Activated CD4-positive, CD25-positive, alpha-beta regulatory T cell treated with anti-CD3 and anti-CD28 coated beads, Interleukin-2, amount 50 U/mL, for 16 hours (primary cell): ENCODE measurements around the gene DHDDS.
"Not testable (repeated sequence)": the region's sequence is repeated elsewhere in the genome, so short reads cannot be mapped to it uniquely, and the experiment has no call there.

Source experiments
- DNase-seq: peaks from one replicate; pipeline ENCODE4 v3.0.0-alpha.2; 2020; ENCODE audit warnings: low read depth, low spot score

DHDDS gene

GRCh38 chr1:26475989-26476388 lies 43.9 kb downstream of the DHDDS start:
- DNase-seq, result no peak

DNA sequence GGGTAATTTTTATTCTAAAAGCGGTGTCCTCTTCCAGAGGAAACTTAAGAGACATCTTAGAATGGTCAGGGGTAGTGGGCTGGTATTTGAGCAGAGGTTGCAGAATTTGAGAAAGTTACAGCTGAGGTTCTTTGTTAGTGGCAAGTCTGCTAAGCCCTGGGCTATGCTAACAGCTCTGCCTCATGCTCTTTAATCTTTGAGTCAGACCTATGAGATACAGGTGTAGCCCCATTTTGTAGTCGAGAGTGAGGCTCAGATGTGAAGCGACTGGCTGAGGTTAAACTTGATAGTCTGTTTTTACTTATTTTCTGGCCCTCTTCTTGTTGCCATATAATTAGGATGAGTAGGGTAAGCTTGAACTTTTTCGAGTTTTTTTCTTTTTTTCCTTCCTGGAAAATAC lies 44.8 kb downstream of the DHDDS start:
- DNase-seq, result no peak

- no peak for DNase-seq
These were observed 45.5 kb downstream of the DHDDS start for GRCh38 chr1:26477446-26478152.

DNA sequence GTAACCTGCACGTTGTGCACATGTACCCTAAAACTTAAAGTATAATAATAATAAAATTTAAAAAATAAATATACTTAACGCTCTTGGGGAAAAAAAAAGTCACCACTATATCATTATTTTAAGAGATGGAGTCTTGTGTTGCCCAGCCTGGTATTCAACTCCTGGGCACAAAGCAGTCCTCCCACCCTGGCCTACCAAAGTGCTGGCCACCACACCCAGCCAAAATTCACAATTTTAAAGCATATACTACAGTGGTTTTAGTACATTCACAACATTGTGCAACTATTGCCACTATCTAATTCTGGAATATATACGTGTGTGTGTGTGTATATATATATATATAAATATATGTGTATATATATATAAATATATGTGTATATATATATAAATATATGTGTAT lies 46.0 kb downstream of the DHDDS start:
- no peak for DNase-seq

DNA sequence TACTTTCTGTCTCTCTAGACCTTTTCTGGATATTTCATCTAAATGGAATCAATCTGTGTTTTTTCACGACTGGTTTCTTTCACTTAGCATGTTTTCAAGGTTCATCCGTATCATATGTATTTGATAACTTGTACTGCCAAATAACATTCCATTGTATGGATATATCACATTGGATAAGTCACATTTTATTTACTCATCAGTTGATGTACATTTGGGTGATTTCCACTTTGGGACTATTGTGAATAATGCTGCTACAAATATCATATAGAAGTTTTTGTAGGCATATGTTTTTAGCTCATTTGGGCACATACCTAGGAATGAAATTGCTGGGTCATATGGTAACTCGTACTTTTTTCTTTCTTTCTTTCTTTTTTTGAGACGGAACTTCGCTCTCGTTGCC lies 46.9 kb downstream of the DHDDS start:
- no peak for DNase-seq

GRCh38 chr1:26482921-26483320 lies 50.8 kb downstream of the DHDDS start:
- no peak for DNase-seq

- DNase-seq, result no peak
These were observed 51.9 kb downstream of the DHDDS start for GRCh38 chr1:26483980-26484379.

- DNase-seq, result no peak
These were observed 58.0 kb downstream of the DHDDS start for GRCh38 chr1:26490155-26490554.

- no peak for DNase-seq
These were observed 61.1 kb downstream of the DHDDS start for GRCh38 chr1:26493267-26493666.

- no peak for DNase-seq
These were observed 61.8 kb downstream of the DHDDS start for GRCh38 chr1:26493938-26494337.

GRCh38 chr1:26496861-26497260 lies 64.7 kb downstream of the DHDDS start:
- DNase-seq, result no peak

- DNase-seq, result no peak
These were observed 66.8 kb downstream of the DHDDS start for GRCh38 chr1:26498894-26499293.

DNA sequence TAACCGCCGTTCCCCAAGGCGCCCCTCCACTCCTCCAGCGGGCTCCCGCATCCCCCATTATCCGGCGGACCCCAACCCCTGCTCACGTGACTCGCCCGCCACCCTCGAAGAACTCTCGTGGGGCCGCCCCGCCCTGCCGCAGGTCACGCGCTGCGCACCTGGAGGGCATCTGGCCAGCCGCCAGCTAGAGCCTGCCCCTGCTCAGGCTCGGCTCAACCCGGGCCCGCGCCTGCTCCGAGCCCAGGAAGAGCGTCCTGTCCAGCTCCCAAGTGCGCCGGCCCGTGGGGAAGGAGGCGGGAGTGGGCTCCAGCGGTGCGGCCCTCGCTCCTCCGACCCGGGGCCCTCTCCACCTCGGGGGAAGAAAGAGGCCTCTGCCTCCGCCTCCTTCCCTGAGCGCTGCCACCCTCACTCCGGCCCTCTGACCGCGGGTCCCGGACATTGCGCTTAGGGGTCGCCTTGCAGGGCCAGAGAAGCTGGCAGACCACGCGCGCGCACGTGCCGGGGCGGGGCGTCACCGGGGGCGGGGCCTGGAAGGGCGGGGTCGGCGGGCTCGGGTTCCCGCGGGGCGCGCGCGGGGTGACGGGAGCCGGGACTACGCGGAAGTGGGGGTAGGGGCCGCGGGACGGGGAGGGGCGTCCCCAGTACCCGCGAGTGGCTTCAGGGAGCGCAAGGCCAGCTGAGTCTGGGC lies 68.5 kb downstream of the DHDDS start:
- DNase-seq, result peak; percentile 82

DNA sequence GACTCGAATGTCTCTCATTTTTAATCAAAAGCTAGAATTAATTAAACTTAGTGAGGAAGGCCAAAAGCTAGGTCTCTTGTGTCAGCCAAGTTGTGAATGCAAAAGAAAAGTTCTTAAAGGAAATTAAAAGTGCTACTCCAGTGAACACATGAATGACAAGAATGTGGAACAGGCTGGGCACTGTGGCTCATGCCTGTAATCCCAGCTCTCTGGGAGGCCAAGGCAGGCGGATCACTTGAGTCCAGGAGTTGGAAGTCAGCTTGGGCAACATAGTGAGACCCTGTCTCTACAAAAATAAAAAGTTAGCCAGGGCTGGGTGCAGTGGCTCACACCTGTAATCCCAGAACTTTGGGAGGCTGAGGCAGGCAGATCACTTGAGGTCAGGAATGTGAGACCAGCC lies 78.6 kb downstream of the DHDDS start:
- not testable (repeated sequence) for DNase-seq

DNA sequence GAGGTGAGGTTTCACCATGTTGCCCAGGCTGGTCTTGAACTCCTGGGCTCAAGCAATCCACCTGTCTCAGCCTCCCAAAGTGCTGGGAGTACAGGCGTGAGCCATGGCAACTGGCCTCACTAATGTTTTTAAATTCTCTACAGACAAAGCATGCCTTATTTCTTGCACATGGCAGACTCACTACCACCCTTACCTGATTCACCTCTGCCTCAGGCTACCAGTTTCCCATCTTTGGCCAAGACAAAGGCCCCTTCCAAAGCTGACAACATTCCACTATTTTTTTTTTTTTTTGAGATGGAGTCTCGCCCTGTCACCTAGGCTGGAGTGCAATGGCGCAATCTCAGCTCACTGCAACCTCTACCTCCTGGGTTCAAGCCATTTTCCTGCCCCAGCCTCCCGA lies 83.7 kb downstream of the DHDDS start:
- not testable (repeated sequence) for DNase-seq

DNA sequence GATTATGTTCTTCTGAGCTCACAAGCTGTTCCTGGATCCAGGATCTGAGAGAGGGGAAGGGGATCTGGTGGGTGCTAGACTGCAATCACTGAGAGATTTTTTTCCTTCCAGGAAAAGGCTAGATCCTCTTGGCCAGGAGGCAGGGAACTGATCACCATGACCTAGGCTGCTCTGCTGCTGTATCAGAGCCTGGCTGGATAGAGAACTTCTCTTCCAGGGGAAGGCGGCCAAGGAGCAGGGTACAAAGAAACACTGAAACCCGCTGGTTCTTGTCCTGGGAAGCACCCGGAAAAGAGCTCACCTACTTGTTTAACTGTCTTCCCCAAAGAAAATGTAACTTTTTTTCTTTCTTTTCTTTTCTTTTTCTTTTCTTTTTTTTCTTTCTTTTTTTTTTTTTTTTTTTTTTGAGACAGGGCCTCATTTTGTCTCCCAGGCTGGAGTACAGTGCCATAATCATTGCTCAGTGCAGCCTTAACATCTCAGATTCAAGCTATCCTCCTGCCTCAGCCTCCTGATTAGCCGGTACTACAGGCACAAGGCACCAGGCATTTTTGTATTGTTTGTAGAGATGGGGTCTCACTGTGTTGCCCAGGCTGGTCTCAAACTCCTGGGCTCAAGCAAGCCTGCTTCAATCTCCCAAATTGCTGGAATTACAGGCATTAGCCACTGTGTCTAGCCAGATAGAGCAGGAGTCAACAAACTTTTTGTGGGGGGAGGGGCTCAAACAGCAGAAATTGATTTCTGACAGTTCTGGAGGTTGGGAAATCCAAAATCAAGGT lies 85.1 kb downstream of the DHDDS start:
- no peak for DNase-seq

DNA sequence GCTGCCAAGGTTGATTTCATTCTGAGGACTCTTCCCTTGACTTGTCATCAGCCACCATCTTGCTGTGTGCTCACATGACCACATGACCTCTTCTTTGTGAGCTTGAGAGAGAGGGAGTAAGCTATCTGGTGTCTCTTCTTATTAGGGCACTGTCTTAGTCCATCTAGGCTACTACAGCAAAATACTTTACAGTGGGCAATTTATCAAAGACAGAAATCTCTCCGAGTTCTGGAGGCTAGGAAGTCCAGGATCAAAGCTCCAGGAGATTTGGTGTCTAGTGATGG lies 85.6 kb downstream of the DHDDS start:
- no peak for DNase-seq

GRCh38 chr1:26518355-26518754 lies 86.2 kb downstream of the DHDDS start:
- DNase-seq, result no peak

DNA sequence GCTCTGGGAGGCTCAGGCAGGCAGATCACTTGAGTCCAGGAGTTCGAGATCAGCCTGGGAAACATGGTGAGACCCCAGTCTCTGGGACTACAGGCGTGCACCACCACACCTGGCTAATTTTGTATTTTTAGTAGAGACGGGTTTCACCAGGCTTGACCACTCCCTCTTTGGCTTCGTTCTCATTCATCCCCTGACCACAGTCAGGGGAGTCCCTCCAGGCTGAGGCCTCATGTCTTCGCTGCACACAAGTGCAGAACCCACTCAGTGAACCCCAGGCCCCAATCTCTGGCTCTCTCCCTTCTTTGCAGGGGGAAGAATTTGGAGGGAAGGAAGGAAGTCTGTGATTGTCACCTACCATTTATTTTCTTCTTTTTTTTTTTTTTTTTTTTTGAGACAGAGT lies 88.2 kb downstream of the DHDDS start:
- DNase-seq, result no peak
